ENCODE data around the gene C1D. TPM values are rescaled to one million over a fixed set of nuclear protein-coding genes. Genes with fewer than 3 reads are reported as not detected.

C1D gene, protein sequence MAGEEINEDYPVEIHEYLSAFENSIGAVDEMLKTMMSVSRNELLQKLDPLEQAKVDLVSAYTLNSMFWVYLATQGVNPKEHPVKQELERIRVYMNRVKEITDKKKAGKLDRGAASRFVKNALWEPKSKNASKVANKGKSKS
- 21.0 TPM for total RNA-seq (2013)
- 10 to 100 TPM; 14.9 to 58.4 (median 49.7) TPM for polyA plus RNA-seq
- 6.0 and 8.5 TPM in 2 replicates for polyA minus RNA-seq
- total RNA-seq: 10.3 to 28.7 (median 19.9) reads per million in 11 experiments

DNA sequence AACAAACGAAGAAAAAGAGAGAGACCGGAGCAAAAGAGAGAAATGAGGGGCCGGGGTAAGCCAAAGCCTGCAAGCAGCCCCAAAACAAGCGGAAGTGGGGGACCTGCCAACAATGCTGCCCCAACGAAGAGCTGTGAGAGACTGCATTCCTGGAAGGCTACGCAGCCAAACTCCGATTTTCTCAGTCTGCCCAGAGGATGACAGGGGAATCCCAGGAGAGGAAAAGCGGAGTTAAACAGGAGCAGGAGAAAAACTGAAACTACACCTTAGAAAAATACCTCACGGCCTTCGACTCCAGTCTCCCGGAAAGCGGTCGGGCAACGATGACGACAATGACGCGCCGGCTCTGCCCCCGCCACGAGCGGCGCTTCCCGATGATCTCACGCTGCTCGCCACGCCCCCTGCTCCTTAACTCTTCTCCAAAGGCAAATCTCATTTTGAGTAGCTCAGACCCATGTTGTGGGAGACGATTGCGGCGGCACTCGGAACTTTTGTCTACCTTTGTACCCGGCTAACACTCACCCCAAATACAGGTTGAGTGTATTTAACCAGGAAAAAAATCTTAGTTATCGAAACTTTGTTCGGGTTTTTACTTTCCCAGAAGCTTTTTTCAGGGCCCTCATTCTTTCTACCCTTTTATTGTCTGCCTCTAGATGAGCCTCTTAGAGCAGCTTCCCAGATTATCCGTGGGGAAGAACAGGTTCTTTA lies at the start of gene C1D:
C1D (minus strand) TSS at position 325 of the 708 bp plus-strand sequence. CDS start 15,694 bp downstream, outside the sequence.
- peaks cover 6 to 7% of the 10 kb centered on the region in 2 donors for H3K36me3 Mint-ChIP-seq
- H3K27me3 Mint-ChIP-seq (ENCODE audit: low read depth in 3 of 3): peaks cover 0 to 3% (median 1%) of the 10 kb centered on the region in 3 donors
- intact Hi-C loops (cut with micrococcal nuclease): loop anchor here in 1 of 2 donors (5.0 to 10.0 kb wide), 2 partner anchors 94 to 192 kb away; partner anchors contain the start of genes PNO1 and PPP3R1
- H3K9me3 Mint-ChIP-seq: peaks cover 0 to 2% (median 0%) of the 10 kb centered on the region in 7 donors
- H3K4me1 Mint-ChIP-seq: peaks cover 28% of the 10 kb centered on the region
- WGBS (ENCODE audit: insufficient coverage): under 1% methylated on average over 26 of the region's 34 CpGs
- no peaks in the 10 kb centered on the region for H3K27me3 ChIP-seq (ENCODE audit: control insufficient read depth in 2 of 2, insufficient read depth in 2 of 2, low read length in 2 of 2)
- no peaks in the 10 kb centered on the region for H3K9me3 ChIP-seq (replicated peaks in 1 of 2; ENCODE audit: control insufficient read depth in 1 of 2, insufficient read depth in 1 of 2, low read length in 2 of 2)
- H3K27ac ChIP-seq (ENCODE audit: low read depth in 1 of 2, low read length in 2 of 2): peak within 1 kb of the TSS; percentile 88 to 97
- peaks cover 50% of the 10 kb centered on the region for H3K79me2 ChIP-seq (ENCODE audit: insufficient read depth, low read length)
- peak within 1 kb of the TSS; percentile 90 to 95 (median 92) for H3K4me3 ChIP-seq (replicated peaks in 1 of 3; ENCODE audit: low read depth in 2 of 3, low read length in 3 of 3)
- H3K9ac ChIP-seq (ENCODE audit: insufficient read depth, low read length, poor library complexity, severe bottlenecking): peak within 1 kb of the TSS; percentile 92
- H3K27ac Mint-ChIP-seq: peak within 1 kb of the TSS; percentile 97 to 99 (median 99)
- H2AFZ ChIP-seq (ENCODE audit: insufficient read depth, low read depth, low read length, poor library complexity, severe bottlenecking): peak within 1 kb of the TSS; percentile 91
- TF ChIP-seq, protein P1, sequence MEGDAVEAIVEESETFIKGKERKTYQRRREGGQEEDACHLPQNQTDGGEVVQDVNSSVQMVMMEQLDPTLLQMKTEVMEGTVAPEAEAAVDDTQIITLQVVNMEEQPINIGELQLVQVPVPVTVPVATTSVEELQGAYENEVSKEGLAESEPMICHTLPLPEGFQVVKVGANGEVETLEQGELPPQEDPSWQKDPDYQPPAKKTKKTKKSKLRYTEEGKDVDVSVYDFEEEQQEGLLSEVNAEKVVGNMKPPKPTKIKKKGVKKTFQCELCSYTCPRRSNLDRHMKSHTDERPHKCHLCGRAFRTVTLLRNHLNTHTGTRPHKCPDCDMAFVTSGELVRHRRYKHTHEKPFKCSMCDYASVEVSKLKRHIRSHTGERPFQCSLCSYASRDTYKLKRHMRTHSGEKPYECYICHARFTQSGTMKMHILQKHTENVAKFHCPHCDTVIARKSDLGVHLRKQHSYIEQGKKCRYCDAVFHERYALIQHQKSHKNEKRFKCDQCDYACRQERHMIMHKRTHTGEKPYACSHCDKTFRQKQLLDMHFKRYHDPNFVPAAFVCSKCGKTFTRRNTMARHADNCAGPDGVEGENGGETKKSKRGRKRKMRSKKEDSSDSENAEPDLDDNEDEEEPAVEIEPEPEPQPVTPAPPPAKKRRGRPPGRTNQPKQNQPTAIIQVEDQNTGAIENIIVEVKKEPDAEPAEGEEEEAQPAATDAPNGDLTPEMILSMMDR (IDR thresholded peaks at IDR 0.05): no peak
- peaks cover 0 to 5% of the 10 kb centered on the region in 2 donors for H3K36me3 ChIP-seq (replicated peaks in 1 of 2; ENCODE audit: control insufficient read depth in 1 of 2, insufficient read depth in 2 of 2, low read length in 2 of 2)
- peak within 1 kb of the TSS; percentile 74 for H3K4me2 ChIP-seq (replicated peaks; ENCODE audit: extremely low read depth, low read length, poor library complexity, severe bottlenecking)
- H3K4me3 Mint-ChIP-seq: peak within 1 kb of the TSS; percentile 87 to 95
- peak; percentile 88 to 93 (median 91) for DNase-seq
- H4K20me1 ChIP-seq (ENCODE audit: insufficient read depth, low read length): peaks cover 12% of the 10 kb centered on the region
- peaks cover 6 to 32% of the 10 kb centered on the region in 2 donors for H3K4me1 ChIP-seq (ENCODE audit: control insufficient read depth in 1 of 2, insufficient read depth in 2 of 2, low read length in 2 of 2)

DNA sequence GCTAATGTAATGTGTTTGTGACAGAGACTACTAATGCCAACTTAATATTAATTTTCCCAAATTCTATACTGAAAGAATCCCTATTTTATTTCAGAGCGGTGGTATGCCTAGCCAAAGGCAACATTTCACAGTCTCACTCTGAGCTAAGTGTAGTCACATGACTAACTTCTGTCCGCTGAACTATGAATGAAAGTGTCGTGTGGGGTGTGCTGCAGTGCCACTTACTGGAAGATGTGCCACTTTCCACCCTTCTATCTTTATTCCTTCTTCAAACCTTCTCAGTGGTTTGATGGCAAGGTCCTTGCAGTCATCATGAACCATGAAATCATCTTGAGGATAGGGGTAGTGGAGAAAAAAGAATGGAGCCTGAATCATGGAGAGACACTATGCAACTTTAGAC lies 47.3 kb upstream of the C1D start:
- Mint-ChIP-seq H3K4me3 (no peak overlapping the region), H3K36me3 (peaks cover 7% of the 10 kb centered on the region in 2 donors), H3K27me3 (ENCODE audit: low read depth in 3 of 3) (no peaks in the 10 kb centered on the region), H3K9me3 (peaks cover 6 to 16% (median 9%) of the 10 kb centered on the region in 7 donors), H3K27ac (no peak overlapping the region), H3K4me1 (peaks cover 17% of the 10 kb centered on the region)
- no peaks in the 10 kb centered on the region for H3K79me2 ChIP-seq (ENCODE audit: insufficient read depth, low read length)
- H4K20me1 ChIP-seq (ENCODE audit: insufficient read depth, low read length): no peaks in the 10 kb centered on the region
- H3K4me3 ChIP-seq (replicated peaks in 1 of 3; ENCODE audit: low read depth in 2 of 3, low read length in 3 of 3): no peak overlapping the region
- peaks cover 15 to 16% of the 10 kb centered on the region in 2 donors for H3K4me1 ChIP-seq (ENCODE audit: control insufficient read depth in 1 of 2, insufficient read depth in 2 of 2, low read length in 2 of 2)
- H3K9ac ChIP-seq (ENCODE audit: insufficient read depth, low read length, poor library complexity, severe bottlenecking): no peak overlapping the region
- WGBS (ENCODE audit: insufficient coverage): no CpG with 5 or more reads among the region's 3 CpGs
- H3K27ac ChIP-seq (ENCODE audit: low read depth in 1 of 2, low read length in 2 of 2): no peak overlapping the region
- H3K4me2 ChIP-seq (replicated peaks; ENCODE audit: extremely low read depth, low read length, poor library complexity, severe bottlenecking): no peak overlapping the region
- H3K36me3 ChIP-seq (replicated peaks in 1 of 2; ENCODE audit: control insufficient read depth in 1 of 2, insufficient read depth in 2 of 2, low read length in 2 of 2): no peaks in the 10 kb centered on the region
- no peak overlapping the region for H2AFZ ChIP-seq (ENCODE audit: insufficient read depth, low read depth, low read length, poor library complexity, severe bottlenecking)
- TF ChIP-seq, protein P1 (IDR thresholded peaks at IDR 0.05): no peak
- intact Hi-C loops (cut with micrococcal nuclease): no loop called here
- peaks cover 3 to 11% of the 10 kb centered on the region in 2 donors for H3K9me3 ChIP-seq (replicated peaks in 1 of 2; ENCODE audit: control insufficient read depth in 1 of 2, insufficient read depth in 1 of 2, low read length in 2 of 2)
- peak in 2 of 3 donors; percentile 19 to 25 for DNase-seq
- H3K27me3 ChIP-seq (ENCODE audit: control insufficient read depth in 2 of 2, insufficient read depth in 2 of 2, low read length in 2 of 2): no peaks in the 10 kb centered on the region

Measured in CD14-positive monocyte (primary cell).